GM12872 (cell line): ENCODE data around the gene MINK1.

Experiments
- TF ChIP-seq, protein P1 (sequence below): IDR thresholded peaks from 3 replicates; pipeline ENCODE4 v1.5.1; 2011; ENCODE audit warnings: low read depth, mild to moderate bottlenecking, low read length, moderate library complexity; ENCODE audit not compliant: insufficient read depth

Gene MINK1

DNA sequence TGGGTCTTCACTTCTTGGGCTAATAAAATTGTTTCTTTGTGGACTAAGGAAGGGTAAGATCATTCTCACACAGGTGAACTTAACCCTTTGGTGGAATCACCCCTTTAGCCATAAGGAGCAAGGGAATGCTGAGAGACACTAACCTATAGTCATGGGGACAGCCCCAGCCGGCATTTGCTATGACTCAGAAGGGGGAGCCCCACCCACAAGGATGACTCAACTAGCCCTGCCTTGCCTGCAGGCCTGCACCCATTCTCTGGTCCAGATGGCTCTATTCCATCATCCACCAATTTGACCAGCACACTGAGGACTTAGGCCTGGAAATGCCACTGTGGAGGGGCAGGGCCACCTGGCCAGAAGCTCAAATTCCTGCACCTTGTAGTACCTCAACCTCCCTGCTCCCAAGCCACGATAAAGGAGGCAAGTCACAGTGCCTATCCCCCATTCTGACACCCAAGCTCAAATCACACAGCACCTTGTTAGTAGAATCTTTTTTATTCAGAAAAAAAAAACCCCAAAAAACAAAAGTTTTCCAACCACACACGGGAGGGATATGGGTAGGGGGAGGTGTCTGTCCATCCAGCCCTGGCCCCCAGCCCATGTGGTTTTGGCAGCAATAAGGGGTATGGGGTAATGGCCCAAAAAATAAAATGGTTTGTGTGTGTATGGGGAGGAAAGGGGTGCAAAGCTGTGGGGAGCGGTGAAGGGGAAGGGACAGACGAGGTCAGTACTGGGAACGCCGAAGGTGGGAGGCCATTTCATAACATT, 112.2 kb downstream of the MINK1 start:
- TF ChIP-seq, protein P1, sequence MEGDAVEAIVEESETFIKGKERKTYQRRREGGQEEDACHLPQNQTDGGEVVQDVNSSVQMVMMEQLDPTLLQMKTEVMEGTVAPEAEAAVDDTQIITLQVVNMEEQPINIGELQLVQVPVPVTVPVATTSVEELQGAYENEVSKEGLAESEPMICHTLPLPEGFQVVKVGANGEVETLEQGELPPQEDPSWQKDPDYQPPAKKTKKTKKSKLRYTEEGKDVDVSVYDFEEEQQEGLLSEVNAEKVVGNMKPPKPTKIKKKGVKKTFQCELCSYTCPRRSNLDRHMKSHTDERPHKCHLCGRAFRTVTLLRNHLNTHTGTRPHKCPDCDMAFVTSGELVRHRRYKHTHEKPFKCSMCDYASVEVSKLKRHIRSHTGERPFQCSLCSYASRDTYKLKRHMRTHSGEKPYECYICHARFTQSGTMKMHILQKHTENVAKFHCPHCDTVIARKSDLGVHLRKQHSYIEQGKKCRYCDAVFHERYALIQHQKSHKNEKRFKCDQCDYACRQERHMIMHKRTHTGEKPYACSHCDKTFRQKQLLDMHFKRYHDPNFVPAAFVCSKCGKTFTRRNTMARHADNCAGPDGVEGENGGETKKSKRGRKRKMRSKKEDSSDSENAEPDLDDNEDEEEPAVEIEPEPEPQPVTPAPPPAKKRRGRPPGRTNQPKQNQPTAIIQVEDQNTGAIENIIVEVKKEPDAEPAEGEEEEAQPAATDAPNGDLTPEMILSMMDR: no peak

DNA sequence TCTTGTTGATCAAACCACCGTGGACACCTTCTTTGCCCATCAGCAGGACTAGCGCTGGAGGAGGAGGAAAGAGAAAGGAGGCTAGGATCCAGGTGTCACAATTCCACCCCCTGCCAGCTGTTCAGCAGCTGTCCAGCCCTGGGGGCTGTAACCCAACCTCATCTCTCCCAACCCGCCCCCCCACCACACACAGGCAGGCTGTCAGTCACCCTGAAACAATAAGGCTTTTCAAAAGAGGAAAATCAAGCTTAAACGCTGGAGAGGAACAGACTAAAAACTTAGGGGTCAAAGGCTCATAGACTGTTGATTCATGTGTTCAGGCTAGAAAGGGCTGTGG, 112.8 kb downstream of the MINK1 start:
- TF ChIP-seq, protein P1: no peak

DNA sequence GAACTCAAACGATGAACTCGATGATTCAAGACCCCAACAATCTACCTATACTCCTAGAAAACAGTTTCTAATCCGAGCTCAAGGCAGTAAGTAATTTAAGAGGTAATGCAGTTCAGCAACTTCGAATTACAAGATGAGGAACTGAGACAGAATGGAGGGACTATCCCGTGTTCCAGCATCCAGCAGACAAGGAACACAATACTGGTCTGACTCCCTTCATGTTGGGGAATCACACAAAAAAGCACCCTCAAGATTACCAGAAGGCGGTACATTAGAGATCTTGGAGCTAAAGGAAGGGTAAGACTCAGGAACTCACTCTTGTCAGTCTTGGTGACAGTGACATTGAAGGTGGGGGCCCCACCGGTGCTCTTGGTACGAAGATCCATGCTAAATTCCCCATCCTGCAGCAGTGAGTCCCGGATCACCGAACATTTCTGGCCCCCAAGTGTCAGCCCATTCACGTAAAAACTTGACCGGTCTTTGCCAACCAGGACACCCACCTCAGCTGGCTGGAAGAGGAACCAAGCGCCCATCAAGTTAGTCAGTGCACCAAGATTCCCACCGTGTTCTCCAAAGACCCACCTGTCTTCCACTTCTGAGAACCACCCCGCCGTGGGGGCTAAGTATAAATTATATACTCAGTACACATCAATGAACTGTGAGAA, 113.3 kb downstream of the MINK1 start:
- TF ChIP-seq, protein P1: no peak

DNA sequence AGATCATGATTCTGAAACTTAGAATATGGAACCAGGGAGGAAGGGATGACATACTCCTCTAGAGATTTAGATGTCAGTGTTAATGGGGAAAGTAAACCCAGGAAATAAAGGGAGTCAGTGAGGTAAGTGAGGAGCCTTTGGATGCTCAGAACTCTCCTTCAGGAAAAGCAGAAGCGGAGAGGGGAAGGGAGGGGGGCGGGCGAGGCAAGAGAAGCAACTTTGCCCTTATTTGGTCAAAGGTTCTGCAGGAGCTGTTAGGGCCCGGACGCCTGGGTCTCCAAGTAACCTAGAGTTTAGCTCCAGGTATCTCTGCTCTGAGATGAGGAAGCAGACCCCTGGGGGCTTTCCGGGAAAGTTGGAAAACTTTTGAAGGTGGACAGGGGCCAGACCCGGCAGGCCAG, 113.9 kb downstream of the MINK1 start:
- TF ChIP-seq, protein P1: no peak
